Liver (tissue), 9 donors: ENCODE results near the gene ASMTL. TPM values are rescaled to one million over a fixed set of nuclear protein-coding genes. Genes with fewer than 3 reads are reported as not detected.

ENCODE experiments used
- DNase-seq: peaks from one replicate; pipeline ENCODE4 v3.0.0-alpha.2; 2017; ENCODE audit warnings: low spot score
- H3K27ac ChIP-seq, 2 donors: one replicate each; pipeline ENCODE4 v1.7.0; 2013; ENCODE audit warnings: inconsistent platforms in 2 of 2, low read length in 2 of 2, control low read depth in 1 of 2, low read depth in 1 of 2, mild to moderate bottlenecking in 1 of 2
- H3K27me3 ChIP-seq, 4 donors: one replicate each; pipeline versions ENCODE4 v1.6.1 to v1.7.0; 2013; ENCODE audit warnings: low read length in 3 of 4, inconsistent platforms in 1 of 4, mild to moderate bottlenecking in 1 of 4, moderate library complexity in 1 of 4; ENCODE audit not compliant: control insufficient read depth in 4 of 4, insufficient read depth in 4 of 4
- H3K36me3 ChIP-seq, 4 donors: one replicate each; pipeline versions ENCODE4 v1.6.1 to v1.7.0; 2013; ENCODE audit warnings: low read length in 3 of 4, mild to moderate bottlenecking in 3 of 4, low read depth in 1 of 4, moderate library complexity in 1 of 4; ENCODE audit not compliant: control insufficient read depth in 4 of 4, insufficient read depth in 3 of 4
- H3K4me1 ChIP-seq, 4 donors: one replicate each; pipeline versions ENCODE4 v1.6.1 to v1.7.0; 2013; ENCODE audit warnings: low read length in 3 of 4, mild to moderate bottlenecking in 3 of 4, moderate library complexity in 1 of 4; ENCODE audit not compliant: control insufficient read depth in 4 of 4, insufficient read depth in 4 of 4
- H3K4me3 ChIP-seq, 3 donors: one replicate each; pipeline versions ENCODE4 v1.6.1 to v1.7.0; 2013; ENCODE audit warnings: low read length in 3 of 3, control low read depth in 1 of 3, low read depth in 1 of 3, mild to moderate bottlenecking in 1 of 3
- H3K9ac ChIP-seq, 2 donors: one replicate each; pipeline ENCODE4 v1.7.0; 2013; ENCODE audit warnings: low read length in 2 of 2, mild to moderate bottlenecking in 2 of 2, moderate library complexity in 2 of 2, control low read depth in 1 of 2, low read depth in 1 of 2
- H3K9me3 ChIP-seq, 4 donors: one replicate each; pipeline versions ENCODE4 v1.6.1 to v1.7.0; 2013; ENCODE audit warnings: low read length in 3 of 4; ENCODE audit not compliant: control insufficient read depth in 4 of 4
- FOXA1 ChIP-seq: IDR thresholded peaks from 2 replicates; pipeline ENCODE4 v1.6.1; 2016; ENCODE audit warnings: antibody characterized with exemption
- FOXA2 ChIP-seq: IDR thresholded peaks from 2 replicates; pipeline ENCODE4 v1.6.1; 2016; ENCODE audit warnings: antibody characterized with exemption
- JUND ChIP-seq, 2 donors: IDR thresholded peaks; 2 replicates each; pipeline ENCODE4 v1.6.1; 2016; ENCODE audit warnings: antibody characterized with exemption in 2 of 2
- RXRA ChIP-seq, 2 donors: IDR thresholded peaks; 2 replicates each; pipeline ENCODE4 v1.6.1; 2017 to 2018; ENCODE audit warnings: antibody characterized with exemption in 2 of 2, mild to moderate bottlenecking in 1 of 2
- TAF1 ChIP-seq: conservative IDR thresholded peaks from 2 replicates; pipeline ENCODE4 v1.6.1; 2016; ENCODE audit warnings: antibody characterized with exemption, mild to moderate bottlenecking
- YY1 ChIP-seq: IDR thresholded peaks from 2 replicates; pipeline ENCODE4 v1.6.1; 2016; ENCODE audit warnings: antibody characterized with exemption, mild to moderate bottlenecking
- WGBS: extraction: QIAGEN DNeasy Blood & Tissue Kit; methylation state at CpG from one replicate; pipeline ENCODE4 v1.1.7; 2013; 5-methylcytosine and 5-hydroxymethylcytosine counted together
- polyA plus RNA-seq, 2 donors: library from polyadenylated mRNA; stranded (reverse) in 1 of 2; unstranded in 1 of 2; fragments of 200-250 nt in 1 of 2; fragments of >200 nt in 1 of 2; fragmentation: Nextera tagmentation in 1 of 2; extraction: Ambion mirVana in 1 of 2; gene quantifications; one replicate each; pipeline versions ENCODE4 v1.2.1 to v1.2.3, GENCODE V29; 2013 to 2015
- total RNA-seq, 2 donors: library from RNA; depleted of rRNA; stranded (reverse); fragments of >200 nt; gene quantifications; one replicate each; pipeline ENCODE4 v1.2.3, GENCODE V29; 2014
- TF ChIP-seq, protein P1 (sequence below): IDR thresholded peaks from 2 replicates; pipeline ENCODE4 v1.6.1; 2016; ENCODE audit warnings: antibody characterized with exemption
- TF ChIP-seq, protein P2 (sequence below): IDR thresholded peaks from 2 replicates; pipeline ENCODE4 v1.6.1; 2016; ENCODE audit warnings: antibody characterized with exemption
- TF ChIP-seq, protein P3 (sequence below): IDR thresholded peaks from 2 replicates; pipeline ENCODE4 v1.6.1; 2016; ENCODE audit warnings: antibody characterized with exemption
- TF ChIP-seq, protein P4 (sequence below): fragments of 150-350 bp; IDR thresholded peaks from 2 replicates; pipeline ENCODE4 v1.5.1; 2017; ENCODE audit warnings: improper control_type of control experiment, low read depth, low read length; ENCODE audit not compliant: missing input control
- donor health status: healthy.
- donor health status: healthy.
- donor health status: healthy.
- donor health status: healthy.
- donor health status: healthy.

Gene ASMTL
- total and polyA plus RNA-seq, 4 donors = 10.3 to 18.9 (median 11.6) TPM

DNA sequence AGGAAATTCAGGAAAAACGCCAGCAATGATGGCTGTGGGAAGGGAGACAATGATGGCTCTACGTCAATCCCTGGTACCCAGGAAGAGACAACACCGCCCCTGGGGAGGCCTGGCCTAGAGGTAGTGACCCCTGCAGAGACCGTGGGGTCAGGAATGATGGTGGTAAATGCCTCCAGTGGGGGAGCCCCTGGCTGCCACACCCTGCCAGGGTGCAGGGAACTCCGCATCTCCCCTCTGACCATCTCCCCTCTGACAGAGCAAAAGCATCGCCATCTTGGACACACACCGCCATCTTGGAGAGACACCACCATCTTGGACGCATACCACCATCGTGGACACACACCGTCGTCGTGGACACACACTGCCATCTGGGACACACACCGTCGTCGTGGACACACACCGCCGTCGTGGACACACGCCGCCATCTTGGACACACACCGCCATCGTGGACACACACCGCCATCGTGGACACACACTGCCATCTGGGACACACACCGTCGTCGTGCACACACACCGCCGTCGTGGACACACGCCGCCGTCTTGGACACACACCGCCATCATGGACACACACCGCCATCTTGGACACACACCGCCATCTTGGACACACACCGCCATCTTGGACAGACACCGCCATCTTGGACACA is 9.9 kb downstream of the ASMTL start:
- 89% methylated on average over 34 of the region's 38 CpGs for WGBS
- H3K9ac ChIP-seq = no peak overlapping the region
- no peaks in the 10 kb centered on the region for H3K9me3 ChIP-seq
- H3K4me1 ChIP-seq = peaks cover 0 to 6% (median 0%) of the 10 kb centered on the region in 4 donors
- H3K36me3 ChIP-seq = peaks cover 0 to 3% (median 3%) of the 10 kb centered on the region in 4 donors
- H3K4me3 ChIP-seq = no peak overlapping the region
- TF ChIP-seq, protein P1, sequence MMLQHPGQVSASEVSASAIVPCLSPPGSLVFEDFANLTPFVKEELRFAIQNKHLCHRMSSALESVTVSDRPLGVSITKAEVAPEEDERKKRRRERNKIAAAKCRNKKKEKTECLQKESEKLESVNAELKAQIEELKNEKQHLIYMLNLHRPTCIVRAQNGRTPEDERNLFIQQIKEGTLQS = no peak
- TF ChIP-seq RXRA (IDR thresholded peaks at IDR 0.05) = no peak
- TF ChIP-seq, protein P2, sequence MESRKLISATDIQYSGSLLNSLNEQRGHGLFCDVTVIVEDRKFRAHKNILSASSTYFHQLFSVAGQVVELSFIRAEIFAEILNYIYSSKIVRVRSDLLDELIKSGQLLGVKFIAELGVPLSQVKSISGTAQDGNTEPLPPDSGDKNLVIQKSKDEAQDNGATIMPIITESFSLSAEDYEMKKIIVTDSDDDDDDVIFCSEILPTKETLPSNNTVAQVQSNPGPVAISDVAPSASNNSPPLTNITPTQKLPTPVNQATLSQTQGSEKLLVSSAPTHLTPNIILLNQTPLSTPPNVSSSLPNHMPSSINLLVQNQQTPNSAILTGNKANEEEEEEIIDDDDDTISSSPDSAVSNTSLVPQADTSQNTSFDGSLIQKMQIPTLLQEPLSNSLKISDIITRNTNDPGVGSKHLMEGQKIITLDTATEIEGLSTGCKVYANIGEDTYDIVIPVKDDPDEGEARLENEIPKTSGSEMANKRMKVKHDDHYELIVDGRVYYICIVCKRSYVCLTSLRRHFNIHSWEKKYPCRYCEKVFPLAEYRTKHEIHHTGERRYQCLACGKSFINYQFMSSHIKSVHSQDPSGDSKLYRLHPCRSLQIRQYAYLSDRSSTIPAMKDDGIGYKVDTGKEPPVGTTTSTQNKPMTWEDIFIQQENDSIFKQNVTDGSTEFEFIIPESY = no peak
- TF ChIP-seq TAF1 = no peak
- TF ChIP-seq YY1 = no peak
- DNase-seq = peak; percentile 14
- H3K27me3 ChIP-seq = no peaks in the 10 kb centered on the region
- H3K27ac ChIP-seq = no peak overlapping the region

DNA sequence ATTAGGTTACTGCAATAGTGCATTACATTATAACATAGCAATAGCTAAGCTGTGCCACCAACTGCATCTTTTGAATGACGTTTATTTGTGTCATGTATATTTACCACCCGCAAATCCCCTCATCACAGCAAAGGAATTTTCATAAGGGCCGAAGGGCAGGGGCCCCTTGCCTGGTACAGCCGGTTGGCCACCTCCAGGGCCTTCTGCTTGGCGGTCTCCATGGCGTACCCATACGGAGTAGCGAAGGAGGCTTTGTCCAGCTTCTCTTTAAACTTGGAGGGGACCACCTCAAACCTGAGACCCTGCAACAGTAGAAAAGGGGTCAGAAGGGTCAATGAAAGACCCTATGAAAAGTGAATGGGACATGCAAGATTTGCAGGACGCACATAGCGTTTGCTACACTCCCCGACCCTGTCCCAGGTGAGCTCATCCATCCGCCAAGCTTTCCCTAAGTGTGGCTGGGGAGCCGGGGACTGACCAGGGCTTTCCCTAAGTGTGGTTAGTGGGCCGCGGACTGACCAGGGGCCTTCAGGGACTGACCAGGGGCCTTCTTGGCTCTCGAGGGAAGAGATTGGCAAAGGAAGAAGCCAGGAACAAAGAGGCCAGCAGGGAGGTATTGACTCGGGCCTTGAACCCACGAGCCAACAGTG is 10.6 kb downstream of the ASMTL start:
- TF ChIP-seq YY1 (no peak), FOXA2 (no peak), FOXA1 (no peak), JUND (IDR thresholded peaks at IDR 0.05) (no peak)
- TF ChIP-seq, protein P2 = no peak
- TF ChIP-seq, protein P3, sequence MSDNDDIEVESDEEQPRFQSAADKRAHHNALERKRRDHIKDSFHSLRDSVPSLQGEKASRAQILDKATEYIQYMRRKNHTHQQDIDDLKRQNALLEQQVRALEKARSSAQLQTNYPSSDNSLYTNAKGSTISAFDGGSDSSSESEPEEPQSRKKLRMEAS = no peak
- TF ChIP-seq, protein P4, sequence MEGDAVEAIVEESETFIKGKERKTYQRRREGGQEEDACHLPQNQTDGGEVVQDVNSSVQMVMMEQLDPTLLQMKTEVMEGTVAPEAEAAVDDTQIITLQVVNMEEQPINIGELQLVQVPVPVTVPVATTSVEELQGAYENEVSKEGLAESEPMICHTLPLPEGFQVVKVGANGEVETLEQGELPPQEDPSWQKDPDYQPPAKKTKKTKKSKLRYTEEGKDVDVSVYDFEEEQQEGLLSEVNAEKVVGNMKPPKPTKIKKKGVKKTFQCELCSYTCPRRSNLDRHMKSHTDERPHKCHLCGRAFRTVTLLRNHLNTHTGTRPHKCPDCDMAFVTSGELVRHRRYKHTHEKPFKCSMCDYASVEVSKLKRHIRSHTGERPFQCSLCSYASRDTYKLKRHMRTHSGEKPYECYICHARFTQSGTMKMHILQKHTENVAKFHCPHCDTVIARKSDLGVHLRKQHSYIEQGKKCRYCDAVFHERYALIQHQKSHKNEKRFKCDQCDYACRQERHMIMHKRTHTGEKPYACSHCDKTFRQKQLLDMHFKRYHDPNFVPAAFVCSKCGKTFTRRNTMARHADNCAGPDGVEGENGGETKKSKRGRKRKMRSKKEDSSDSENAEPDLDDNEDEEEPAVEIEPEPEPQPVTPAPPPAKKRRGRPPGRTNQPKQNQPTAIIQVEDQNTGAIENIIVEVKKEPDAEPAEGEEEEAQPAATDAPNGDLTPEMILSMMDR = no peak
- Histone ChIP-seq H3K36me3 (peaks cover under 1 to 3% (median 3%) of the 10 kb centered on the region in 4 donors), H3K27ac (no peak overlapping the region), H3K9me3 (no peaks in the 10 kb centered on the region), H3K4me1 (peaks cover 0 to 6% (median 0%) of the 10 kb centered on the region in 4 donors), H3K9ac (no peak overlapping the region), H3K4me3 (no peak overlapping the region), H3K27me3 (no peaks in the 10 kb centered on the region)
- WGBS = 97% methylated on average over 18 of the region's 18 CpGs
- DNase-seq = peak; percentile 5
